LNCaP clone FGC (cell line): ENCODE data around the gene SCGB1D2.

Experiments
- DNase-seq: peaks from one replicate; pipeline ENCODE4 v3.0.0-alpha.2; 2011; ENCODE audit warnings: low read depth
- H3K4me3 ChIP-seq: 2 replicates; pipeline ENCODE4 v1.5.1; 2011; ENCODE audit warnings: mild to moderate bottlenecking, low read depth, low read length, control low read depth
- TF ChIP-seq, protein P1 (sequence below): IDR thresholded peaks from 2 replicates; pipeline ENCODE4 v1.5.1; 2012; ENCODE audit warnings: mild to moderate bottlenecking; ENCODE audit not compliant: control insufficient read depth, insufficient read depth; ENCODE audit errors: extremely low read depth

The SCGB1D2 gene

DNA sequence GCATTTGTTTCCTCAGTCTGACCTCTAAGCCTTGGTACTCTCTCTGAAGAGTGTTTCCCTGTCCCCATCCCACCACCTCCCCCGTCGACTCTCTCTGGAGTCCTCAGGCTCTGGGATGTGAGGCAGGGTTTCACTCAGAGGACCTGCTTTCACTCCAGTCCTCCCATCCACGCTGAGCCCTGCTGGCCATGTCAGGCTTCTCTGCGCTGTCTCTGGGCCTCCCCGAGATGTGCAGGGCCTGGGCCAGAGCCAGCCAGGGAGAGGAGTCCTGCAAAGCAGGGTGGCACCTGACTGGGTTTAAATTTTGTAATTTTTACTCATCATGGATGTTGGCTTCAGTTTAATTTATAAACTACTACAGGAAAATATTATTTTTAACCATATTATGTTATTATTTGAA lies 31.2 kb downstream of the SCGB1D2 start:
- no peak overlapping the region for H3K4me3 ChIP-seq
- no peak for DNase-seq
- TF ChIP-seq, protein P1, sequence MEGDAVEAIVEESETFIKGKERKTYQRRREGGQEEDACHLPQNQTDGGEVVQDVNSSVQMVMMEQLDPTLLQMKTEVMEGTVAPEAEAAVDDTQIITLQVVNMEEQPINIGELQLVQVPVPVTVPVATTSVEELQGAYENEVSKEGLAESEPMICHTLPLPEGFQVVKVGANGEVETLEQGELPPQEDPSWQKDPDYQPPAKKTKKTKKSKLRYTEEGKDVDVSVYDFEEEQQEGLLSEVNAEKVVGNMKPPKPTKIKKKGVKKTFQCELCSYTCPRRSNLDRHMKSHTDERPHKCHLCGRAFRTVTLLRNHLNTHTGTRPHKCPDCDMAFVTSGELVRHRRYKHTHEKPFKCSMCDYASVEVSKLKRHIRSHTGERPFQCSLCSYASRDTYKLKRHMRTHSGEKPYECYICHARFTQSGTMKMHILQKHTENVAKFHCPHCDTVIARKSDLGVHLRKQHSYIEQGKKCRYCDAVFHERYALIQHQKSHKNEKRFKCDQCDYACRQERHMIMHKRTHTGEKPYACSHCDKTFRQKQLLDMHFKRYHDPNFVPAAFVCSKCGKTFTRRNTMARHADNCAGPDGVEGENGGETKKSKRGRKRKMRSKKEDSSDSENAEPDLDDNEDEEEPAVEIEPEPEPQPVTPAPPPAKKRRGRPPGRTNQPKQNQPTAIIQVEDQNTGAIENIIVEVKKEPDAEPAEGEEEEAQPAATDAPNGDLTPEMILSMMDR: no peak

DNA sequence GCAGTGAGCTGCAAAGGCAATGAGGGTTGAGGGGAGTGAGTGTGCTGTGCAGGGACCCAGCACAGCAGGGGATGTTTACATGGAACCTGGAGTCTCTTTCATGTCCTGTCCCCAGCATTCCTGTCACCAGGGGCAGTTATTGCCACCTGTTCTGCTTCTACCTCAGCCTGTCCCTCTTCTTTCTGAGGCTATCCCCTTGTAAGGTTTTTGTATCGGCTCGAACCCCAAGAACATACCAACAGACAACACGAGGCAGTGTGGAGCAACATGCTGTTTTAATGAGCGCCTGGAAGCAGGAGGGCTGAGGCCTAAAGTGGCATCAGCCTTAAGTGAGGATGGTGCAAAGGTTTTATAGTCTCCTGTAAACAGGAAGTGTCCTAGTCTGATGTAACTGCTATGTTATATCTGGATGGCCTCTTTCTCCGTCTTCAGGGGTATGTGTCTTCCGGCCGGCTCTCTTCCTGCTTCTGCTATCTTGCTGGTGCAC lies 31.8 kb downstream of the SCGB1D2 start:
- TF ChIP-seq, protein P1: no peak
- no peak overlapping the region for H3K4me3 ChIP-seq
- DNase-seq: no peak

DNA sequence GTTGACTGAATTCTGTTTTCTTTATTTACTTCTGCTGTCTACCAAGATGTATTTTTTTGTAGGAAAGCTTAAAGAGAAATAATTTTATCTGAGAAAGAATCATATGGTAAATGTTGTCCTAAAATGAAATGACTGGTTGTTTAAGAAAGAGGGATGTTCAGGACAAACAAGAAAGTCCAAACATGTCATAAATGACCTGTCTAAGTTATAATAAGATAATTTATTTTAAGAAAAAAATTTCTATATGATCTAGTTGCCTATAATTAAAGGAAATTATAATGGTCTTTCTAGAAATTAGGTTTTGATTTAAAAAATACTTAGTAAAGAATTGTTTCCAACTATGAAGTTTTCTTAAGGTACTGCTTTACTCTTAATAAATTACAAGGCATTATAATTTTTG lies 38.4 kb downstream of the SCGB1D2 start:
- DNase-seq: no peak
- no peak overlapping the region for H3K4me3 ChIP-seq
- TF ChIP-seq, protein P1: no peak
